GM19455 (cell line): Measurements from ENCODE around the gene KCNQ1.
"Not testable (repeated sequence)": the region's sequence is repeated elsewhere in the genome, so short reads cannot be mapped to it uniquely, and the experiment has no call there.

Experiments used
- ATAC-seq: cut with Tn5 transposase; IDR thresholded peaks from one replicate; pipeline ENCODE4 v1.9.1; 2021; ENCODE audit not compliant: unreplicated experiment

KCNQ1 gene

GRCh38 chr11:2473361-2474058, 28.7 kb downstream of the KCNQ1 start:
- no peak for ATAC-seq

- ATAC-seq, result no peak
Measured at GRCh38 chr11:2474059-2474901, 29.5 kb downstream of the KCNQ1 start.

- no peak for ATAC-seq
Measured at GRCh38 chr11:2475136-2475918, 30.5 kb downstream of the KCNQ1 start.

GRCh38 chr11:2477254-2477653, 32.4 kb downstream of the KCNQ1 start:
- ATAC-seq, result no peak

GRCh38 chr11:2477936-2478335, 33.1 kb downstream of the KCNQ1 start:
- ATAC-seq, result no peak

GRCh38 chr11:2480067-2480873, 35.5 kb downstream of the KCNQ1 start:
- not testable (repeated sequence) for ATAC-seq

GRCh38 chr11:2480874-2481220, 36.0 kb downstream of the KCNQ1 start:
- no peak for ATAC-seq

- no peak for ATAC-seq
Measured at GRCh38 chr11:2481253-2481652, 36.4 kb downstream of the KCNQ1 start.

GRCh38 chr11:2482204-2482603, 37.4 kb downstream of the KCNQ1 start:
- ATAC-seq, result no peak

GRCh38 chr11:2482745-2483144, 37.9 kb downstream of the KCNQ1 start:
- ATAC-seq, result no peak

GRCh38 chr11:2483426-2483825, 38.6 kb downstream of the KCNQ1 start:
- no peak for ATAC-seq

GRCh38 chr11:2484576-2485125, 39.8 kb downstream of the KCNQ1 start:
- no peak for ATAC-seq

GRCh38 chr11:2488004-2488403, 43.2 kb downstream of the KCNQ1 start:
- no peak for ATAC-seq

- ATAC-seq, result no peak
Measured at GRCh38 chr11:2489083-2489482, 44.3 kb downstream of the KCNQ1 start.

- not testable (repeated sequence) for ATAC-seq
Measured at GRCh38 chr11:2497951-2498350, 53.1 kb downstream of the KCNQ1 start.

- ATAC-seq, result no peak
Measured at GRCh38 chr11:2498750-2499149, 53.9 kb downstream of the KCNQ1 start.

- no peak for ATAC-seq
Measured at GRCh38 chr11:2507212-2507901, 62.5 kb downstream of the KCNQ1 start.

- no peak for ATAC-seq
Measured at GRCh38 chr11:2507945-2508749, 63.3 kb downstream of the KCNQ1 start.

GRCh38 chr11:2508793-2509192, 64.0 kb downstream of the KCNQ1 start:
- no peak for ATAC-seq
